PC-9 (cell line): ENCODE measurements around the gene CLK4. TPM values are rescaled to one million over a fixed set of nuclear protein-coding genes. Genes with fewer than 3 reads are reported as not detected.

ENCODE experiments used
- BruUV-seq: library from RNA; stranded (reverse); fragments of 400-500 nt; replicated peaks from 2 replicates; lab custom pipeline; 2021; lab: Mats Ljungman, UMichigan
- CTCF ChIA-PET: fragments of 300-600 bp; sonication (Branson Sonifier 250); formaldehyde crosslinking; loops from one replicate; lab custom pipeline; 2022; ENCODE audit warnings: antibody characterized with exemption; lab: Charles Lee
- POLR2A ChIA-PET: fragments of 300-600 bp; sonication (Branson Sonifier 250); formaldehyde crosslinking; loops from one replicate; lab custom pipeline; 2022; ENCODE audit warnings: antibody characterized with exemption; ENCODE audit not compliant: unreplicated experiment; lab: Charles Lee
- DNase-seq, 2 experiments: peaks; one replicate each; pipeline versions ENCODE4 v3.0.0 to v3.0.0-alpha.2; 2015 to 2022; ENCODE audit warnings: mixed read lengths in 1 of 2
- H2AFZ ChIP-seq: fragments of 200-600 bp; sonication (generic); 2 replicates; pipeline ENCODE4 v1.8.1; 2017; ENCODE audit warnings: antibody characterized with exemption
- H3F3A ChIP-seq: fragments of 200-600 bp; sonication (generic); 2 replicates; pipeline ENCODE4 v1.8.1; 2017; ENCODE audit warnings: antibody characterized with exemption, mild to moderate bottlenecking, low read depth; ENCODE audit not compliant: insufficient read depth
- H3K27ac ChIP-seq: fragments of 200-600 bp; sonication (generic); 2 replicates; pipeline ENCODE4 v1.6.1; 2016; ENCODE audit warnings: mixed run types
- H3K27me3 ChIP-seq: fragments of 200-600 bp; sonication (generic); 2 replicates; pipeline ENCODE4 v1.6.1; 2016; ENCODE audit warnings: low read depth, mixed run types; ENCODE audit not compliant: insufficient read depth
- H3K36me3 ChIP-seq: fragments of 200-600 bp; sonication (generic); 2 replicates; pipeline ENCODE4 v1.6.1; 2016; ENCODE audit warnings: low read depth, mixed run types
- H3K4me1 ChIP-seq: fragments of 200-600 bp; sonication (generic); replicated peaks from 2 replicates; pipeline ENCODE4 v1.6.1; 2016; ENCODE audit warnings: mixed run types; ENCODE audit not compliant: insufficient read depth
- H3K4me2 ChIP-seq: fragments of 200-600 bp; sonication (generic); 2 replicates; pipeline ENCODE4 v1.6.1; 2017; ENCODE audit warnings: mixed run types
- H3K4me3 ChIP-seq: fragments of 200-600 bp; sonication (generic); 2 replicates; pipeline ENCODE4 v1.6.1; 2016; ENCODE audit warnings: mixed run types
- H3K79me2 ChIP-seq: fragments of 200-600 bp; sonication (generic); 2 replicates; pipeline ENCODE4 v1.6.1; 2017; ENCODE audit warnings: low read depth, mixed run types
- H3K9me2 ChIP-seq: fragments of 200-600 bp; sonication (generic); 2 replicates; pipeline ENCODE4 v1.8.1; 2017; ENCODE audit warnings: mild to moderate bottlenecking; ENCODE audit not compliant: insufficient read depth
- H3K9me3 ChIP-seq: fragments of 200-600 bp; sonication (generic); 2 replicates; pipeline ENCODE4 v1.8.1; 2016; ENCODE audit warnings: low read depth; ENCODE audit not compliant: insufficient read depth
- H4K20me1 ChIP-seq: fragments of 200-600 bp; sonication (generic); 2 replicates; pipeline ENCODE4 v1.8.1; 2017; ENCODE audit not compliant: insufficient read depth
- EZH2 ChIP-seq: fragments of 200-600 bp; sonication (generic); IDR thresholded peaks from 2 replicates; pipeline ENCODE4 v1.8.0; 2017; ENCODE audit warnings: antibody characterized with exemption, low read depth
- intact Hi-C: fragments of 100-400 bp; cut with micrococcal nuclease; formaldehyde crosslinking; loops from one replicate; pipeline ENCODE4 v1.10.0; 2022; ENCODE audit not compliant: unreplicated experiment
- total RNA-seq: library from RNA; stranded (reverse); gene quantifications from 2 replicates; pipeline ENCODE4 v1.2.3, GENCODE V29; 2021
- TF ChIP-seq, protein P1 (sequence below): fragments of 200-600 bp; sonication (generic); conservative IDR thresholded peaks from 2 replicates; pipeline ENCODE4 v1.6.1; 2017; ENCODE audit warnings: mixed run types, antibody characterized with exemption, mild to moderate bottlenecking, moderate library complexity

The CLK4 gene
- total RNA-seq, 1 experiment from 2014 or later, result 29.7 TPM

DNA sequence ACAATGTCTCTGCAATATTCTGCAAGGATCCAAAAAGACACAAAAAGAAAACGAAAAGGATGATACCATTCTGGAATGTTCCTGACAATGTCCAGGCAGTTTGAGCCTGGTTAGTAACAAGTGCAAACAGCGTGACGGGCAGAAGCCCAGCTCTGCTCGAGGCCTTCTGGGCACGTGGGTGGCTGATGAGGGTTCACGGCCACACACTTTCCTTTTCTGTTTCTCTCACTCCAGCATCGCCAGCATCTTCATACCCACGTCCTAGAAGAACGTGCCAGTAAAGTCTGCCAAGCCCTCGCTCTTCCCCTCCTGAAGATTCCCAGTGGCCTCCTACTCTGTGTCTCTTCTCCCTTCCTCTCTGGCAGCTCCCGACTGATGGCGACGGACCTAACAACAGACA, 73.3 kb downstream of the CLK4 start:
- no TSS peak for BruUV-seq
- no peak overlapping the region for H3K4me2 ChIP-seq
- no peaks in the 10 kb centered on the region for H3K4me1 ChIP-seq
- no peak overlapping the region for H2AFZ ChIP-seq
- no peak overlapping the region for H3K4me3 ChIP-seq
- DNase-seq, result no peak
- intact Hi-C loops, result no loop called here
- H3K79me2 ChIP-seq, result no peaks in the 10 kb centered on the region
- no peaks in the 10 kb centered on the region for H4K20me1 ChIP-seq
- POLR2A ChIA-PET, result interaction anchor here (0.6 kb wide), 1 partner anchor 113 kb away, joined by 3 read pairs; no protein-coding TSS in a partner anchor
- H3F3A ChIP-seq, result no peaks in the 10 kb centered on the region
- TF ChIP-seq, protein P1, sequence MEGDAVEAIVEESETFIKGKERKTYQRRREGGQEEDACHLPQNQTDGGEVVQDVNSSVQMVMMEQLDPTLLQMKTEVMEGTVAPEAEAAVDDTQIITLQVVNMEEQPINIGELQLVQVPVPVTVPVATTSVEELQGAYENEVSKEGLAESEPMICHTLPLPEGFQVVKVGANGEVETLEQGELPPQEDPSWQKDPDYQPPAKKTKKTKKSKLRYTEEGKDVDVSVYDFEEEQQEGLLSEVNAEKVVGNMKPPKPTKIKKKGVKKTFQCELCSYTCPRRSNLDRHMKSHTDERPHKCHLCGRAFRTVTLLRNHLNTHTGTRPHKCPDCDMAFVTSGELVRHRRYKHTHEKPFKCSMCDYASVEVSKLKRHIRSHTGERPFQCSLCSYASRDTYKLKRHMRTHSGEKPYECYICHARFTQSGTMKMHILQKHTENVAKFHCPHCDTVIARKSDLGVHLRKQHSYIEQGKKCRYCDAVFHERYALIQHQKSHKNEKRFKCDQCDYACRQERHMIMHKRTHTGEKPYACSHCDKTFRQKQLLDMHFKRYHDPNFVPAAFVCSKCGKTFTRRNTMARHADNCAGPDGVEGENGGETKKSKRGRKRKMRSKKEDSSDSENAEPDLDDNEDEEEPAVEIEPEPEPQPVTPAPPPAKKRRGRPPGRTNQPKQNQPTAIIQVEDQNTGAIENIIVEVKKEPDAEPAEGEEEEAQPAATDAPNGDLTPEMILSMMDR, result no peak
- no peak for TF ChIP-seq EZH2
- no peak overlapping the region for H3K27ac ChIP-seq
- CTCF ChIA-PET, result no interaction called here
- peaks cover 92% of the 10 kb centered on the region for H3K27me3 ChIP-seq
- no peaks in the 10 kb centered on the region for H3K36me3 ChIP-seq
- H3K9me3 ChIP-seq, result no peaks in the 10 kb centered on the region
- H3K9me2 ChIP-seq, result no peaks in the 10 kb centered on the region

Other genes with a start within 250 kb of the CLK4 start
- gene COL23A1, start 36.7 kb downstream of the CLK4 start, total RNA-seq, result not detected in 2 replicates
- 12.1 and 14.2 TPM in 2 replicates for gene ZNF354A, start 103.6 kb upstream of the CLK4 start, total RNA-seq
- 10.6 and 11.2 TPM in 2 replicates for gene ZNF354B, start 232.9 kb upstream of the CLK4 start, total RNA-seq